ENCODE results near the gene SLC25A41.
A peak's percentile ranks its signal among the peaks of the same experiment; 100 is the strongest.
"Not testable (repeated sequence)": the region's sequence is repeated elsewhere in the genome, so short reads cannot be mapped to it uniquely, and the experiment has no call there.

The SLC25A41 gene

DNA sequence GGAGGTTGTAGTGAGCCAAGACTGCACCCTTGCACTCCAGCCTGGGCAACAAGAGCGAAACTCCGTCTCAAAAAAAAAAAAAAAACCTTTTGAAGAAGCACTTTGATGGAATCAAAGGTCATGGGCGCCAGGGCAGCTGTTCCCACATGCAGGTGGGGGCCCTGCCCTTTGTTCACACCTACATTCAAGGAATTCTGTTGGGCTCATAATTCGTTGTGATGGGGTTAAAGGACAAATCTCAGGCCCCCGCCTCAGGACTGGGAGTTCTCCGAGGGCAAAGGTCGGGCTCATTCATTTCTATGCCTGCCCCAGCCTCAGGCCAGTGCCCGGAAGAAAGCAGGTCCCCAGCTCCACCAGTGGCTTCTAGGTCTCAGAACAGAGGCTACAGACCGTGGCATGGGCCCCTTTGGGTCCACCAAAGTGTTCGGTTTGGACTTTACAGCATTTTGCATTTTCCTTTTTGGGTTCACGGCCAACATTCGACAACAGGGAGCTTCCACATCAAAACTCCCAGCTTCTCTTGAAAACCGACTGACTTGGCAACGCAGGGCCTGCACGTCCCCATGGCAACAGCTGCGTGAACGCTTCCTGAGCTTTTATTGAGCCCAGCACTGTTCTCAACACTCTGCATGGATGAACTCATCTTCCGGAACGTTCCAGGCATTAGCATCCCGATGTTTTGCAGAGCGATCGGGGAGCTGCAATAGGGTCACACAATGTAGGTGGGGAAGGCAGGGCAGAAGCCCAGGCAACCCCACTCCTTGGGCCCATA, 30.5 kb downstream of the SLC25A41 start:
- DNase-seq = no peak

DNA sequence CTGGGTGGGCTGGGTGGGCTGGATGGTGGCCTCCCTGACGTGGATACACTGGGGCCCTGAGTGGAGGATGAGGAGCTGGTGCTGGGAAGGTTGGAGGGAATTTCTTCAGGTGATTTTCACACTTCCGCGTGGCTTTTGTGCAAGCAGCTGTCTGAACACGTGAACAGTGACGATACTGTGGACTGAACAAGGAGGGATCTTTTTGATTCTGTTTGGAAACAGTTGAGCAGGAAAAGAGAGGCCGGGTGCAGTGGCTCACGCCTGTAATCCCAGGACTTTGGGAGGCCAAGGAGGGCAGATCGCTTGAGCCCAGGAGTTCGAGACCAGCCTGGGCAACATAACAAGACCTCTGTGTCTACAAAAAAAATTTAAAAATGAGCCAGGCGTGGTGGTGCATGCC, 31.5 kb downstream of the SLC25A41 start:
- DNase-seq = no peak

DNA sequence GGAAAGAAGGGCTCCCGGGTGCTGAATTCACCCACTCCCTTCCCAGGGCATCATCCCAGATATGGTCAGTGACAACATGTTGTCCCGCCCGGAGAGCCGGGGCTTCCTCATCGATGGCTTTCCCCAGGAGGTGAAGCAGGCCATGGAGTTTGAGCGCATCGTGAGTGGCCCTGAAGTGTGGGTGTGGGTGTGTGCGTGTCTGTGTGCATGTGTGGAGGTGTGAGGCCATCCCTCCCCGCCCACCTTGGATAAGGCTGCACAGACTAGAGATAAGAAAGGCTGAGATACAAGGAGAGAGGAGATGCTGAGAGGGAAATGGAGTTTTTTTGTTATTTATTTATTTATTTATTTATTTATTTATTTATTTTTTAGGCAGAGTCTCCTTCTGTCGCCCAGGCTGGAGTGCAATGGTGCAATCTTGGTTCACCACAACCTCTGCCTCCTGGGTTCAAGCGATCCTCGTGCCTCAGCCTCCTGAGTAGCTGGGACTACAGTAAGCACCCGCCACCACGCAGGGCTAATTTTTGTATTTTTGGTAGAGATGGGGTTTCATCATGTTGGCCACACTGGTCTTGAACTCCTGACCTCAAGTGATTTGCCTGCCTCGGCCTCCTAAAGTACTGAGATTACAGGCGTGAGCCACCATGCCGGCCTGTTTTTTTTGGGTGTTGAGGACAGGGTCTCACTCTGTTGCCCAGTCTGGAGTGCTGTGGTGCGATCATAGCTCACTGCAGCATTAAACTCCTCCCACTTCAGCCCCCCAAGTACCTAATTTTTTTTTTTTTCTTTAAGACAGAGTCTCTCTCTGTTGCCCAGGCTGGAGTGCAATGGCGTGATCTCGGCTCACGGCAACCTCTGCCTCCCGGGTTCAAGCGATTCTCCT, 33.3 kb downstream of the SLC25A41 start:
- DNase-seq = not testable (repeated sequence)

DNA sequence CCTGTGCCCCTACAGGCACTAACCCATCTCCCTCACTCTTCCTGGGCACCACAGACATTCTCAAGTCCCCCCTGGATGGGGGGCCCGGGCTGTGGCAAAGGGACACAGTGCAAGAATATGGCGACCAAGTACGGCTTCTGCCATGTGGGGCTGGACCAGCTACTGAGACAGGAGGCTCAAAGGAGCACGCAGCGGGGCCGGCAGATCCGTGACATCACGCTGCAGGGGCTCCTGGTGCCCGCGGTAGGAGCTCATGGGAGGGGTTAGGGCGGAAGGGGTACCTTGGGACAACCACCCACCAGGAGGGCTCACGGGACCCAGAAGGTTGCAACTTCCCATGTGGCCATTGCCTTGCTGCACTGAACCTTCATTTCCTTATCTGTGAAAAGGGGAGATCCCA, 37.3 kb downstream of the SLC25A41 start:
- no peak for DNase-seq

DNA sequence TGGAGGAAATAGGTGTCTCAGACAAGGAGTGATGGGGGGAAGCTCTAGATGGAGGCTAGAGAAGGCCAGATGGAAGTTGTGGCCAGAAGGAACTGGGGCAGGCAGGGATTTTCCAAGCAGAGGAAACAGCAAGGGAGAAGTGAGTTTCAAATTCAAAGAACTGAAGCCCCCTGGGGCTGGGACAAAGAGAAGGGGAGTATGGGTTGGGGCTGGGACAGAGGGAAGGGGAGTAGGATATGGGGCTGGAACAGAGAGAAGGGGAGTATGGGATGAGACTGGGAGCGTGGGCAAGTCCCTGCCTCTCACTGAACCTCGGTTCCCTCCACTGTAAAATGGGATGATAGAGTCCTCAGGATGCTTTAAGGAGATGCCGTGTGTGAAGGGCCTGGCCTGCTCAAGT, 38.7 kb downstream of the SLC25A41 start:
- DNase-seq = no peak

DNA sequence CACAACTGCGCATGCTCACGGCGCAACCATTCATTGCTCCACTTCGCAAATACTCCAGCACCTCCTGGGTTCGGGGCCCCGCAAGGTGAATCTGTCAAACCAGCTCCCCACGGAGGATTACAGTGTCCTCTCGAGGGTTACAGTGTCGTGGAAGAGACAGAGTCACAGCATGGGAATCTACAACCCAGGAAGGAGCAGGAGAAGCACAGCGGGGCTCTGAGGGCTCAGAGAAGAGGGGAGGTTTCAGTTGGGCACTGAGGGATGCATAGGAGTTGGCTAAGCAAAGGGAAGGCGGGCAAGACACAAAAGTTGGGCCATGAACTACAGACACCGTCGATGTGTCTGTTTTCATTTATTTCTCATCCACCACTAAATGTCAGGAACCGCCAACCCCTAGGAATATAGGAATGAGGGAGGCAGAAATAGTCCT, 39.6 kb downstream of the SLC25A41 start:
- no peak for DNase-seq

DNA sequence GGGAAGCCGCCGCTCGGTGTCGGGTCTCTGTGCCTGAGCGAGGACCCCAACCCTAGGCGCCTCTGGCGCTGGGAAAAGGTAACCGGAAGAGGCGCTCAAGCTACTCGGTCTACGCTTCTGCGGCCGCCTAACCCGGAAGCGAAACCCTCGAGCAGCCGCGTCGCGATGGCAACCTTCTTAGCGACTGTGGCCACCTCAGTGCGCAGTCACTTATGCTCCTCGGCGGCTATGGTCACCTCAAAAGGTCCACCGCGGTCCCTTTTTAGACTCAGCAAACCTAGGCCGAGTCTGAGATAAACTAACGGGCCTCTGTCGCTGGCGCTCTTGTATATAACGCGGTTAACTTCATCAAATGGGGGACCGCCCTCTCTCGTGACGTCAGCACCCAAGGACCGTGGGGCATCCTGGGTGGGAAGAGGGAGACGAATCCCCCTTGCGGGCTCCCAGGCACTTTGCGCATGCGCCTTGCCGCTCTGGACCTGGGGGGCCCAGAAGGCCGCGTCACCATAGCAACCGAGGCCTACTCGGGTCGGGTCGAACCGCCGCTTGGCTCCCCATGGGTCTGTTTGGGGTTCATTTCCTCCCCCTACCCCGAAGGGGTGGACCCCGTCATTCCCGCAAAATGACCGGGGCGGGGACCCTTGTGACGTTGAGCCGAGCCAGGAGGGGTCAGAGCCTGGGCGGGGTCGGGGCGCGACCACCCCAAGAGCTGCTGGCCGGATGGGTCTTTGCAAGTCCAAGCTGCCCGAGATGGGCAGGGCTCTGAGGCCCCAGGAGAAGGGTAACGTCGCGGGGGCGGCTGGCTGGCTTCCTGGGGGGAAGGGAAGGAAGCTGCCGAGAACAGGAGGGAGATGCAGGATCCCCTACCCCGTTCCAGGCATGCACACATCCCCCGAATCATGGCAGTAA, 40.2 kb downstream of the SLC25A41 start, which contains the start of gene GTF2F1:
Gene GTF2F1 (minus strand): TSS at position 91 of the 909 bp plus-strand sequence. CDS start 169 bp downstream, outside the sequence.
- peak; percentile 95 for DNase-seq

DNA sequence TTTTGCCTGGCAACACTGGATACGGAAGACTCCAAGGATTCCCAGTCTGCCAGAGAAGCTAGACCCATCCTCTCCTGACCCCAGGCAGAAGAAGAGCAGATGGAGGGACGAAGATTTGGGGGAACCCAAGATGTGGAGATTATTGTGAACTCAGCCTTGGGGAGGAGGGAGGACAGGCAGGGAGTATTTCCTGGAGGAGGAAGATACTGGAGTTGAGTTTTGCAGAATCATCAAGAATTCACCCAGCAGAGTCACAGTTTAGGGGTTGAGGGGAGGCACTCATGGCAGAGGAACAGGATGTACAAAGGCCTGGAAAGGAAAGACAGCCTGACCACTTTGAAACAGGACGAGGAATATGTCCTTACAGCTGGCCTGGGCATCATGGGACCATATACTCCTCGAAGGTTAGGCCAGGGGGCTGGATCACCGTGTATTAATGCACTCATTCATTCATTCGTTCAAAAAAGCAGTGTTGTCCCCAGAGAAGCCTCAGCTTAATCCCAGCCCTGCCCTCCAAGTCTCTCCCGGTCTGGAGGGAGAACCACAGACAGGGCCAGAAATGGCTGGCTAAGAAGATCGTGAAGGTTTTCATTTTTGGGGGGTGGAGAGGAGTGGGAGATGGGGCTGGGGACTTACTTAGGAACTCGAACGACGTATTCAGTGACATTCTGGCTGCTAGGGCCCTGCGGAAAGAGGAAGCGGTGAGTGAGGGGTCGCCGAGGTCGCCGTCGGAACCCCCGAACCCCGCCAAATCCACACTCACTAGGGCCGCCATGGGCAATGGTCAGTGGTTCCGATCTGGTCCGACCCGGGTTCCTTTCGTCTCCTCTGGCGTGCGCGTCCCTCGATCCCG, 41.1 kb downstream of the SLC25A41 start:
- DNase-seq = no peak

DNA sequence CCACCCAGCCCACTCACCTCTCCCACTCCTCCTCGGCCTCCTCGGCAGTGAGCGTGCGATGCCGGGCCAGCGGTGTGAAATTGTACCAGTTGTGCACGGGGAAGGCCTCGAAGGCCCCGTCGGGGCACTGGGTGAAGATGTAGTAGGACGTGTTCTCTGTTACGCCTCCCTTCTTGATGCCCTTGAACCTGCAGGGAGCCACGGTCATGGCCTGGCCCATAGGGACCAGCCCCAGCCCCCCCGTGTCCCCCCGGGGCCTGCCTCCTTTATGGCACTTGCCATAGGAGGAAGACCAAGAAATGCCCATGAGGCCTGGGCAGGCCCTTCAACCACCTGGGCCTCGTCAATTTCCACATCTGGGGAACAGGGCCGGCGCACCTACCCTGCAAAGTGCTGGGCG, 46.2 kb downstream of the SLC25A41 start:
- DNase-seq = no peak

DNA sequence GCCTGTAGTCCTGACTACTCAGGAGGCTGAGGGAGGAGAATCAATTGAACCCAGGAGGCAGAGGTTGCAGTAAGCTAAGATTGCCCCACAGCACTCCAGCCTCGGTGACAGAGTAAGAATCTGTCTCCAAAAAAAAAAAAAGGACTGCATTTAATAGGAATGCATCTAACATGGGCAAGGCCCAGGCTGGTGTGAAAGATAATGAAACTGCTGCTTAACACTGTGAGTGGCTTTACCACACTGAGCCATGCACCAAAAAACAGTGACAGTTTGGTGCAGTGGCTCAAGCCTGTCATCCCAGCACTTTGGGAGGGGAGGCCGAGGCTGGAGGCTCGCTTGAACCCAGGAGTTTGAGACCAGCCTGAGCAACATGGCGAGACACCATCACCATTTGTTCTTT, 49.2 kb downstream of the SLC25A41 start:
- no peak for DNase-seq

DNA sequence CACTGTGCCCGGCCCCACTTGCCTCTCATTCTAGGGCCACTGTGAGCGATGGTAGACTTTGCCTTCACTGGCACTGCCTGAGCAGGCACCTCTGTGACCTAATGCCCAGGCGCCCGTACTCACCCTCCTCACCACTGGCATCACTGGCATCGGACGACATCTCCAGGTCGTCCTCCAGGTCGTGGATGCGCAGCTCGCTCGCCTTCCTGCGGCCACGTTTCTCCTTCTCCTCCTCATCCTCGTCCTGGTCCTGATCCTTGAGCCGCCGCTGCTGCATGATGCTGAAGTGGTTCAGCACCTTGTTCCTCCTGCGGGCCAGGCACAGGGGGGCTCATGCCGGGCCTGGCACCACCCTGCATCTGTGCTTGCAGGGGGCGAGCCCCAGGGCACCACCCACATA, 50.4 kb downstream of the SLC25A41 start:
- DNase-seq = no peak

DNA sequence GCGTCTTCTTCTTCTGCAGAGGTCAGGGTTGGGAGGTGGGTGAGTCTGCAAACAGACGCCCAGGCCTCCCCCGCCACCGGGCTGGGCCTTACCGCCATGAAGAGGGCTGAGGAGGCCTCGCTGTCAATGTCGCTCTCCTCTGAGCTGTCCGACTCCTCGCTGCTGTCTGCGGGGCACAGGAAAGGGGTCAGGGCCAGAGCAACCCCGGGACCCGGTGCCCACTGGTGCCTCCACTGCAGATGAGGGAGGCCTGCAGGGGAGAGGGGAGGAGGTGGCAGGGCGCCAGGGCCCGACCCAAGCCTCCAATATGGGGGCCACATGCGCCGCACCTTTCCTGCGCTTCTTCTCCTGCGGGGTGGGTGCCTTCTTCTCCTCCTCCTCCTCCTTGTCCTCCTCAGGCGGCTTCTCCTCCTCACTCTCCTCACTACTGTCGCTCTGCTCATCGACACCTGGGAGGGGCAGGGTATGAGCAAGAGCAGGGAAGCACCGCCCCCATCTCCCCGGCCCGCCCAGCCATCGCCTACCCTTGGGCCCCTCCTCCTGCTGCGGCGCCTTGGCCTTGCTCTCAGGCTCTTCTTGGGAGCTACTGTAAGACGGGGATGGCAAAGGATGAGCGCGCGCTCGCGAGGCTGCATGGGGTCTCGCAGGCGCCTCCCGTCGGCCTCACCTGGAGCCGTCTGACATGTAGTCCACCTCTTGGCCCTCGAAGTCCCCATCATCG, 52.4 kb downstream of the SLC25A41 start:
- DNase-seq = no peak

DNA sequence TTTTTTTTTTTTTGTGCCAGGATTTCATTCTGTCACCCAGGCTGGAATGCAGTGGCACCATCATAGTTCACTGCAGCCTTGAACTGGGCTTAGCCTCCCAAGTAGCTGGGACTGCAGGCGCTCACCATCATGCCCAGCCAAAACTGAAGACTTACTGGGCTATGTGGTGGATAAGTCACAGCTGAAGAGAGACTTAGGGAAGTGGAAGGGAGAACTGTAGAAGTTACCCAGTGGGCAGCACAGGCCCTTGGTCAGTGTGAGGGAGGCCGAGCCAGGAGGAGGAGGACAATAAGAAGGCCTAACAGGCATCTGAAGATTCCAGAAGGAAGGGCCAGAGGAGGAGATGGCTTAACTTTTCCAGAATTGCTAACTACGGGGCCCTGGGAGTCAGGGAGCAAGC, 53.8 kb downstream of the SLC25A41 start:
- no peak for DNase-seq

DNA sequence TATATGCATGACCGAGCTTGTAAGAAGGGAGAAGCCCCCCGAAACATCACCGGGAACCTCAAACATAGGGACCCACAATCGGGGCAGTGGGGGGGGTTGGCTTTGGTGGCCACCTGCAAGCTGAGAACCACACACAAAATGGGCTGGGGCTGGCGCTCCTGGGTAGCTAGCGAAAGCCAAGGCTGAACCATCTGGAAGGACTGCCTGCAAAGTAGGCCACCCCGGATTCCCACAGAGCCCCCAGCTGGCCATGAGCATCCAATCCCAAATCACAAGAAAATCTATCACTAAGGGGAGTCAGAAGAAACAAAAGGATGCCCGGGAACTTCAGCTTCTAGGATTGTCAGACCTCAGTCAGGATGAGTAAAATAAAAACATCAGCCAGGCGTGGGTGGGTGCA, 55.1 kb downstream of the SLC25A41 start:
- DNase-seq = no peak

DNA sequence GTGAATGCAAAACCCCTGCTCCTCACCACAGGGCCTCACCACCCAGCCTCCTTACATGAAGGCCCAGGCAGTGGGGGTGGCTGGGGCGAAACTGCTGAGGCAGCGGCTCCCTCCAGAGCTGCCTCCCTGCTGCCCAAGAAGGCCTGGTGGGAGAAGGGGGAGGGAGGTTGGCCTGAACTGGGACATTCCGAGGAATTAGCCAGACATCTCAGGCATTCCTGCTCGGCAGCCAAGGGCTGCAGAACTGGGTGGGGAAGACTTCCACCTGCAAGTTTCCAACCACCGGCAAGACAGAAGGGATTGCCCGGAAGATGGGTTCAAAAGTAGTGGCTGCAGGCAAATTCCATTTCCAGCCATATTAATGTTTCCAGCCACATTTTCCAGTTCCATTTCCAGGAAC, 55.5 kb downstream of the SLC25A41 start:
- no peak for DNase-seq

DNA sequence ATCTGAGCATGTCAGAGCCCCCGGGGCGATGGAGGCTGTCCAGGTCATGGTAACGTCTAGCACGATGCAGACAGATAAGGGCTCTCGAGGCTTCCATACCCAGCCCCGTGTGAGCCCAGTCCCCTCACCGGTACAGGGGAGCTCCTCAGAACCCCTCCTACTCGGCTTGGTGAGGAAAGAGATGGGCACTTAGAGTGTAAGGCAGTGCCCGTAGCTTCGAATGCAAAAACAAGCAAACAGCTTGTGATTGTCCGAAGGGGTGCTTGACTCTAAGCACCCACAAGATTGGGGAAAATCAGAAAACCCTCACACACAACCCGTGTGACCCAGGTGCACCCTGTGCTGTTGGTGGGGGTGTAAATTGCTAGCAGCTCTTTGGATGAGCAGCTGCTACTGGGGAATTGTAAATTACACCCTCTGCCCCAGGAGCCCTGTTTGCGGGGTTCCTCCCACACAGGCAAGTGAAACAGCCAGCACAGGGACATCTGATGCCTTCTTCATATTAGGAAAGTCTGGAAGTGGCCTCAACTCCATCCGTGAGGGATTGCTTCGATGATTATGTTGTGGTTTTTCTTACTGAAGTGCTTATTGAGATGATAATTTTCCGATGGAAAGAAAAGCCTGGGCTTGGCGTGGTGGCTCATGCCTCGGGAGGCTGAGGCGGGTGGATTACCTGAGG, 56.9 kb downstream of the SLC25A41 start:
- DNase-seq = no peak
